Stimulated activated CD4-positive, alpha-beta T cell treated with anti-CD3 and anti-CD28 coated beads, Interleukin-1b, Interleukin-23, amount 100 ng/mL, for 1 hour (primary cell): Measurements from ENCODE around the gene BMP5.

ENCODE experiments used
- DNase-seq, 2 donors: peaks; one replicate each; pipeline ENCODE4 v3.0.0-alpha.2; 2020; ENCODE audit warnings: low read depth in 2 of 2

Gene BMP5

DNA sequence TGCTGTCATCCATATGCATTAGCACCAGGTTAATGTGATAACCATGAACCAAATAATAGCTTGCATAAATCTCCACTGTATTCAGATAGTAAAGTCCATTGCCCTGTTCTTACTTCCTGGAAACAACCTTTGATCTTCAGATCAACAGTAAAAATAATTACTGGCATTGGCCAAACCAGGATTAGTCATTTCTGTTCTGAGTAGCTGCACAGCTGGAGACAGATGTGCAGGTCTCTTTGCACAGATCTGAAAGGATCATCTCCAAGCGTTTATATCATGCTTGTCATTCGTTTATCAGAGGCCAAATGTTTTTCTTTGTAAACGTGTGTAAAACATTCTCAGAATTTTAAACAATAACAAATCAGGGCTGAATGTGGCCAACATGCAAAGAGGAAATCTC lies 162.0 kb downstream of the BMP5 start:
- no peak for DNase-seq

DNA sequence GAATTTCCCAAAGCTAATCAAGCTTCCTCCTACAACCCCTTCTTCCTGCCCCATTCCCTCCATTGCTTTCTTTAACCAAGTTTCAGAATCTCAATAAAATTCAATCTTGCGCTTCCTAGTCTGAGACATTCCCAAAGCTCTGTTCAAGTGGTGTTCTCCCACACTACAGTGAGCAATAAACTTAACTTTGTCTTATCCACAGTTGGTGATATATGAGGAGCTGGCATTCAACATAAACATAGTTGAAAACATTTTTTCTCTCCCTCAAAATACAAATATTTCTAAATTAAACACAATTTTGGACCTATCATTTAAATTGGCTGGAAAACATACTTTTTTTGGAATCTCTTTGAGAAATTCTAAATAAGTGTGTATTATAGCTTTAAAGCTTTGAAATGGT lies 166.7 kb downstream of the BMP5 start:
- no peak for DNase-seq

GRCh38 chr6:55705451-55706440 lies 169.6 kb downstream of the BMP5 start:
- DNase-seq: no peak

DNA sequence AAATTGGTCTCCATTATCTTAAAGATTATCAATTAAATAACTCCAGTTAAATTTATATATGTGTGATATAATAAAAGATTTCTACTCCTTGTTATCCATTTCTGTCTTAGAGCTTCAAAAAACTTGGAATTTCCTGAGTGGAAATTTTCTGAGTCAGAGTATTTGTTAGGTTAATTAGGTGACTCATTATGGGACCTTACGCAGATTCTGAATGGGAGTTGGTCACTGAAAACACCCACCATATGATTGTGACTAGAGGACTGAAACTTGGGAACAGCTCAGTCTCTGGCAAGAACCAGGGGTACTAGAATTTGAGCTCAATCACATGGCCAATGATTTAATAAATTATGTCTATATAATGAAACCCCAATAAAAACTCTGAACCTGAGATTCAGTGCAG lies 171.0 kb downstream of the BMP5 start:
- no peak for DNase-seq
